Activated T-cell treated with anti-CD3 and anti-CD28 coated beads, Interleukin-2, amount 50 U/mL, for 1 hour (primary cell): ENCODE measurements around the gene NTF4.
A peak's percentile ranks its signal among the peaks of the same experiment; 100 is the strongest.

ENCODE experiments used
- DNase-seq: peaks from one replicate; pipeline ENCODE4 v3.0.0-alpha.2; 2020

Gene NTF4

GRCh38 chr19:49064768-49065611 lies at the start of gene NTF4:
NTF4 (minus strand) TSS chr19:49064818; CDS start chr19:49061997, 2,821 bp downstream.
- DNase-seq, result no peak

GRCh38 chr19:49113762-49114629 lies 49.4 kb upstream of the NTF4 start, which contains the start of gene LIN7B:
LIN7B (plus strand) TSS chr19:49114370; CDS start chr19:49114405, 35 bp downstream.
- peak; percentile 88 for DNase-seq

GRCh38 chr19:49111218-49111998 lies 46.8 kb upstream of the NTF4 start:
- DNase-seq, result no peak

GRCh38 chr19:49110567-49110966 lies 45.9 kb upstream of the NTF4 start:
- no peak for DNase-seq

- DNase-seq, result no peak
Measured at GRCh38 chr19:49109569-49110233, 45.1 kb upstream of the NTF4 start.

GRCh38 chr19:49109051-49109450 lies 44.4 kb upstream of the NTF4 start:
- no peak for DNase-seq

- no peak for DNase-seq
Measured at GRCh38 chr19:49107625-49108459, 43.2 kb upstream of the NTF4 start.

- peak; percentile 73 for DNase-seq
Measured at GRCh38 chr19:49106648-49107135, 42.1 kb upstream of the NTF4 start.

GRCh38 chr19:49104229-49104864 lies 39.7 kb upstream of the NTF4 start:
- no peak for DNase-seq

- DNase-seq, result no peak
Measured at GRCh38 chr19:49103331-49104085, 38.9 kb upstream of the NTF4 start.

GRCh38 chr19:49102303-49102702 lies 37.7 kb upstream of the NTF4 start:
- DNase-seq, result no peak

GRCh38 chr19:49101160-49101559 lies 36.5 kb upstream of the NTF4 start:
- no peak for DNase-seq

- DNase-seq, result no peak
Measured at GRCh38 chr19:49098795-49099194, 34.2 kb upstream of the NTF4 start.

GRCh38 chr19:49097453-49098288 lies 33.1 kb upstream of the NTF4 start:
- DNase-seq, result peak; percentile 79

GRCh38 chr19:49094505-49095482 lies 30.2 kb upstream of the NTF4 start:
- no peak for DNase-seq

GRCh38 chr19:49092686-49093085 lies 28.1 kb upstream of the NTF4 start:
- no peak for DNase-seq

GRCh38 chr19:49091391-49092038 lies 26.9 kb upstream of the NTF4 start:
- no peak for DNase-seq
